PFSK-1 (cell line): Measurements from ENCODE around the gene PAQR4.

Experiments
- POLR2AphosphoS5 ChIP-seq: IDR thresholded peaks from 2 replicates; pipeline ENCODE4 v1.6.1; 2012; ENCODE audit warnings: low read depth, mild to moderate bottlenecking, control low read depth, low read length, moderate library complexity
- SIN3A ChIP-seq: IDR thresholded peaks from 2 replicates; pipeline ENCODE4 v1.6.1; 2012; ENCODE audit warnings: mild to moderate bottlenecking, low read length, moderate library complexity, borderline replicate concordance; ENCODE audit not compliant: insufficient read depth
- TAF1 ChIP-seq: IDR thresholded peaks from 2 replicates; pipeline ENCODE4 v1.6.1; 2012; ENCODE audit warnings: low read length, control low read depth, borderline replicate concordance; ENCODE audit not compliant: insufficient read depth
- TF ChIP-seq, protein P1 (sequence below), 2 experiments: IDR thresholded peaks; 2 replicates each; pipeline versions ENCODE4 v1.6.1 to v1.8.0; 2011 to 2012; ENCODE audit warnings: low read depth in 2 of 2, low read length in 2 of 2, control low read depth in 1 of 2, inconsistent platforms in 1 of 2, mild to moderate bottlenecking in 1 of 2, moderate library complexity in 1 of 2; ENCODE audit not compliant: insufficient read depth in 1 of 2

DNA sequence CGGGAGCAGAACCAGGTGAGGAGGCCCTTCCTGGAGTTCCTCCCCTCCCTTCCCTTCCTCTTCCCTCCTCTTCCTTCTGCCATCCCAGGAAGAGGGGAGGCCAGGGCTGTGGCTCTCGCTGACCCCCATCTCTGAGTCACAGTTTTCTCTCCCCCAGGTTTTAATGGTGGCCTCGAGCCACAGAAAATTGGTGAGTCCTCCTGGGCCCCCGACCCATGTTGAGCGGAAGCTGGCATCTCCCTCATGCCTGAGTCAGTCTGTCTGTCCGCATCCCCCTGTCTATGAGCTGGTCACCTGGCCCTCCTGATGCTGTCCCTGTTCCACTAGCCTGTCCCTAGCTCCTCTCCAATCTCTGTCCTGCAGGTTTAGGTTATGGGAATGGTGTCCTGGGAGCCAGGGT is 30.8 kb downstream of the PAQR4 start:
- TF ChIP-seq TAF1 (no peak), POLR2AphosphoS5 (no peak), SIN3A (no peak)
- TF ChIP-seq, protein P1, sequence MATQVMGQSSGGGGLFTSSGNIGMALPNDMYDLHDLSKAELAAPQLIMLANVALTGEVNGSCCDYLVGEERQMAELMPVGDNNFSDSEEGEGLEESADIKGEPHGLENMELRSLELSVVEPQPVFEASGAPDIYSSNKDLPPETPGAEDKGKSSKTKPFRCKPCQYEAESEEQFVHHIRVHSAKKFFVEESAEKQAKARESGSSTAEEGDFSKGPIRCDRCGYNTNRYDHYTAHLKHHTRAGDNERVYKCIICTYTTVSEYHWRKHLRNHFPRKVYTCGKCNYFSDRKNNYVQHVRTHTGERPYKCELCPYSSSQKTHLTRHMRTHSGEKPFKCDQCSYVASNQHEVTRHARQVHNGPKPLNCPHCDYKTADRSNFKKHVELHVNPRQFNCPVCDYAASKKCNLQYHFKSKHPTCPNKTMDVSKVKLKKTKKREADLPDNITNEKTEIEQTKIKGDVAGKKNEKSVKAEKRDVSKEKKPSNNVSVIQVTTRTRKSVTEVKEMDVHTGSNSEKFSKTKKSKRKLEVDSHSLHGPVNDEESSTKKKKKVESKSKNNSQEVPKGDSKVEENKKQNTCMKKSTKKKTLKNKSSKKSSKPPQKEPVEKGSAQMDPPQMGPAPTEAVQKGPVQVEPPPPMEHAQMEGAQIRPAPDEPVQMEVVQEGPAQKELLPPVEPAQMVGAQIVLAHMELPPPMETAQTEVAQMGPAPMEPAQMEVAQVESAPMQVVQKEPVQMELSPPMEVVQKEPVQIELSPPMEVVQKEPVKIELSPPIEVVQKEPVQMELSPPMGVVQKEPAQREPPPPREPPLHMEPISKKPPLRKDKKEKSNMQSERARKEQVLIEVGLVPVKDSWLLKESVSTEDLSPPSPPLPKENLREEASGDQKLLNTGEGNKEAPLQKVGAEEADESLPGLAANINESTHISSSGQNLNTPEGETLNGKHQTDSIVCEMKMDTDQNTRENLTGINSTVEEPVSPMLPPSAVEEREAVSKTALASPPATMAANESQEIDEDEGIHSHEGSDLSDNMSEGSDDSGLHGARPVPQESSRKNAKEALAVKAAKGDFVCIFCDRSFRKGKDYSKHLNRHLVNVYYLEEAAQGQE (IDR thresholded peaks at IDR 0.05; ENCODE audit: insufficient read depth in 1 of 2, low read depth in 2 of 2, low read length in 2 of 2): no peak
